H9 (cell line): ENCODE results near the gene OPN1SW. TPM values are rescaled to one million over a fixed set of nuclear protein-coding genes. Genes with fewer than 3 reads are reported as not detected.
A peak's percentile ranks its signal among the peaks of the same experiment; 100 is the strongest.

Source experiments
- DNase-seq: peaks from one replicate; pipeline ENCODE4 v3.0.0-alpha.2; 2017
- H2AFZ ChIP-seq: one replicate; pipeline ENCODE4 v1.6.1; 2013; ENCODE audit warnings: mild to moderate bottlenecking, low read length, control low read depth, moderate library complexity
- H2AK5ac ChIP-seq: 2 replicates; pipeline ENCODE4 v1.6.1; 2013; ENCODE audit warnings: low read length, control low read depth, mixed read lengths; ENCODE audit not compliant: insufficient read length
- H2BK120ac ChIP-seq: one replicate; pipeline ENCODE4 v1.6.1; 2013; ENCODE audit warnings: low read depth, mild to moderate bottlenecking, low read length, control low read depth, inconsistent platforms; ENCODE audit not compliant: poor library complexity, severe bottlenecking
- H2BK12ac ChIP-seq: 2 replicates; pipeline ENCODE4 v1.6.1; 2013; ENCODE audit warnings: low read length, control low read depth, mixed read lengths, low read depth; ENCODE audit not compliant: insufficient read length
- H2BK15ac ChIP-seq: 2 replicates; pipeline ENCODE4 v1.6.1; 2013; ENCODE audit warnings: low read depth, low read length, control low read depth
- H2BK20ac ChIP-seq: one replicate; pipeline ENCODE4 v1.6.1; 2013; ENCODE audit warnings: low read depth, mild to moderate bottlenecking, low read length, control low read depth, inconsistent platforms; ENCODE audit not compliant: poor library complexity, severe bottlenecking
- H2BK5ac ChIP-seq: 2 replicates; pipeline ENCODE4 v1.6.1; 2013; ENCODE audit warnings: low read length, control low read depth, mixed read lengths; ENCODE audit not compliant: insufficient read length
- H3K14ac ChIP-seq: 2 replicates; pipeline ENCODE4 v1.6.1; 2013; ENCODE audit warnings: low read length, control low read depth; ENCODE audit not compliant: insufficient read depth
- H3K18ac ChIP-seq: 2 replicates; pipeline ENCODE4 v1.6.1; 2013; ENCODE audit warnings: low read depth, mild to moderate bottlenecking, mixed read lengths, low read length, control low read depth; ENCODE audit not compliant: insufficient read length
- H3K23ac ChIP-seq: 2 replicates; pipeline ENCODE4 v1.6.1; 2013; ENCODE audit warnings: low read length, control low read depth, mixed read lengths, low read depth; ENCODE audit not compliant: insufficient read length
- H3K23me2 ChIP-seq: 2 replicates; pipeline ENCODE4 v1.6.1; 2013; ENCODE audit warnings: low read depth, mild to moderate bottlenecking, mixed read lengths, low read length, control low read depth; ENCODE audit not compliant: insufficient read length, poor library complexity, severe bottlenecking
- H3K27ac ChIP-seq: 2 replicates; pipeline ENCODE4 v1.5.1; 2013; ENCODE audit warnings: low read length, control low read depth, mixed read lengths, low read depth; ENCODE audit not compliant: insufficient read length
- H3K27me3 ChIP-seq: 2 replicates; pipeline ENCODE4 v1.6.1; 2013; ENCODE audit warnings: low read length, control low read depth, inconsistent platforms; ENCODE audit not compliant: insufficient read depth
- H3K4ac ChIP-seq: 2 replicates; pipeline ENCODE4 v1.6.1; 2013; ENCODE audit warnings: low read depth, mild to moderate bottlenecking, control low read depth, inconsistent platforms, low read length, moderate library complexity
- H3K4me1 ChIP-seq: 2 replicates; pipeline ENCODE4 v1.6.1; 2013; ENCODE audit warnings: low read length, control low read depth, inconsistent platforms; ENCODE audit not compliant: insufficient read depth
- H3K4me2 ChIP-seq: 2 replicates; pipeline ENCODE4 v1.6.1; 2013; ENCODE audit warnings: low read length, control low read depth, mixed read lengths; ENCODE audit not compliant: insufficient read length, insufficient read depth
- H3K56ac ChIP-seq: 2 replicates; pipeline ENCODE4 v1.6.1; 2013; ENCODE audit warnings: low read depth, mild to moderate bottlenecking, mixed read lengths, low read length, control low read depth; ENCODE audit not compliant: insufficient read length
- H3K79me1 ChIP-seq: 2 replicates; pipeline ENCODE4 v1.6.1; 2013; ENCODE audit warnings: low read depth, mild to moderate bottlenecking, moderate library complexity, low read length, control low read depth, inconsistent platforms; ENCODE audit not compliant: insufficient read depth, poor library complexity, severe bottlenecking
- H3K79me2 ChIP-seq: 2 replicates; pipeline ENCODE4 v1.6.1; 2013; ENCODE audit warnings: low read length, control low read depth, inconsistent platforms; ENCODE audit not compliant: insufficient read depth
- H3K9ac ChIP-seq: 2 replicates; pipeline ENCODE4 v1.6.1; 2013; ENCODE audit warnings: low read length, control low read depth, mixed read lengths; ENCODE audit not compliant: insufficient read length; ENCODE audit errors: extremely low read depth
- H3K9me3 ChIP-seq: one replicate; pipeline ENCODE4 v1.6.1; 2013; ENCODE audit warnings: low read depth, low read length, inconsistent platforms; ENCODE audit not compliant: control insufficient read depth
- H3T11ph ChIP-seq: one replicate; pipeline ENCODE4 v1.6.1; 2013; ENCODE audit warnings: mild to moderate bottlenecking, low read length, control low read depth, inconsistent platforms
- H4K20me1 ChIP-seq: one replicate; pipeline ENCODE4 v1.6.1; 2013; ENCODE audit not compliant: control insufficient read depth, insufficient read length, insufficient read depth
- H4K5ac ChIP-seq: 2 replicates; pipeline ENCODE4 v1.6.1; 2013; ENCODE audit warnings: low read depth, mild to moderate bottlenecking, mixed read lengths, low read length, control low read depth; ENCODE audit not compliant: insufficient read length
- H4K8ac ChIP-seq: replicated peaks from 2 replicates; pipeline ENCODE4 v1.6.1; 2013; ENCODE audit warnings: low read length, control low read depth, mixed read lengths, low read depth; ENCODE audit not compliant: insufficient read length
- H4K91ac ChIP-seq: 2 replicates; pipeline ENCODE4 v1.6.1; 2013; ENCODE audit warnings: low read depth, mild to moderate bottlenecking, moderate library complexity, mixed read lengths, low read length, control low read depth; ENCODE audit not compliant: insufficient read length
- H3K27ac Mint-ChIP-seq, 3 experiments: 2 replicates in 2 of 3; 3 replicates in 1 of 3; pipeline ENCODE4 v1.8.0; 2020 to 2021; ENCODE audit warnings: mixed read lengths in 3 of 3, mild to moderate bottlenecking in 1 of 3, moderate library complexity in 1 of 3
- H3K27me3 Mint-ChIP-seq: 2 replicates; pipeline ENCODE4 v1.8.0; 2021; ENCODE audit warnings: low read depth, mild to moderate bottlenecking, moderate library complexity, mixed read lengths
- H3K36me3 Mint-ChIP-seq, 3 experiments: 2 replicates in 2 of 3; 3 replicates in 1 of 3; pipeline ENCODE4 v1.8.0; 2020 to 2021; ENCODE audit warnings: low read depth in 3 of 3, mixed read lengths in 3 of 3; ENCODE audit not compliant: insufficient read depth in 1 of 3
- H3K4me1 Mint-ChIP-seq, 2 experiments: 2 replicates each; pipeline ENCODE4 v1.8.0; 2020; ENCODE audit warnings: mixed read lengths in 2 of 2
- H3K4me3 Mint-ChIP-seq, 2 experiments: 2 replicates in 1 of 2; 3 replicates in 1 of 2; pipeline ENCODE4 v1.8.0; 2020 to 2021; ENCODE audit warnings: mild to moderate bottlenecking in 2 of 2, mixed read lengths in 2 of 2, moderate library complexity in 1 of 2
- H3K9me3 Mint-ChIP-seq, 2 experiments: 2 replicates in 1 of 2; 3 replicates in 1 of 2; pipeline ENCODE4 v1.8.0; 2020; ENCODE audit warnings: mild to moderate bottlenecking in 2 of 2, mixed read lengths in 2 of 2, moderate library complexity in 1 of 2
- WGBS: extraction: QIAGEN DNeasy Blood & Tissue Kit; methylation state at CpG from one replicate; pipeline ENCODE4 v1.1.7; 2013; ENCODE audit warnings: missing lambda C conversion rate, low lambda C conversion rate, mixed read lengths; ENCODE audit not compliant: insufficient read length; ENCODE audit errors: extremely low coverage; 5-methylcytosine and 5-hydroxymethylcytosine counted together
- total RNA-seq: library from RNA; stranded (reverse); gene quantifications from 2 replicates; pipeline ENCODE4 v1.2.1, GENCODE V29; 2021
- TF ChIP-seq, protein P1 (sequence below): fragments of 200-600 bp; sonication (generic); conservative IDR thresholded peaks from 3 replicates; pipeline ENCODE4 v1.8.0; 2021; ENCODE audit warnings: antibody characterized with exemption, mild to moderate bottlenecking

The OPN1SW gene
- total RNA-seq, 1 experiment from 2014 or later = not detected

DNA sequence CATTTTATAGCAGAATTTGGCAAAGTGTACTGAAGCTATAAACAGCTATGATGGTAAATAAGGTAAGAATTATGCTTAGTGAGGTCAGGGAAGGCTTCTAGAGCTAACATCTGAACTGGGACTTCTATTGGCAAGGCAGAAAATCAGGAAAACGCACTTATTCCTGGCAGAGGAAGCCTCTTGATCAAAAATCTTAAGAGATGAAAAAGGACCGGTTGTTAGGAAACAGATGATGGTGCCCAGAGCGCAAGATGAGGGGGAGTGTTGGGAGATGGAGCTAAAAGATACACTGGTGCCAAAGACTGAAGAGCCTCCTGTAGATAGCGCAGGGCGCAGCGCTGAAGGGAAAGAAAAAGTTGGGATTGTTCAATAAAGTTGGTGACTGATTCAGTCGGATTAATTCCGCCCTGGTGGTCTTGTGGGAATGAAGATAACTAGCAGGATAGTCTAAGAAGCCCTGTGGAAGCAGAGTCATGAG lies 37.0 kb downstream of the OPN1SW start:
- Histone ChIP-seq H3K14ac (peak overlapping the region; percentile 62; the same call in 1 of the 2 replicates), H2BK120ac (no peak overlapping the region), H3K27me3 (no peaks in the 10 kb centered on the region), H3K27ac (no peak overlapping the region), H2BK15ac (no peak overlapping the region), H3K79me1 (peaks cover 3% of the 10 kb centered on the region), H4K20me1 (no peaks in the 10 kb centered on the region), H4K91ac (no peak overlapping the region), H2BK12ac (no peak overlapping the region), H2AK5ac (no peak overlapping the region), H3K23me2 (peaks cover 8% of the 10 kb centered on the region), H3K56ac (no peak overlapping the region), H3K4me1 (no peaks in the 10 kb centered on the region; the same call in 1 of the 2 replicates), H4K8ac (no peak overlapping the region), H3K18ac (peak overlapping the region; percentile 66), H3K23ac (no peak overlapping the region), H3K4me2 (peak overlapping the region; percentile 59), H3K4ac (no peak overlapping the region), H2AFZ (no peak overlapping the region), H2BK5ac (no peak overlapping the region), H3T11ph (no peak overlapping the region), H3K9me3 (no peaks in the 10 kb centered on the region), H3K79me2 (peaks cover 32% of the 10 kb centered on the region), H3K9ac (peak overlapping the region; percentile 54), H4K5ac (no peak overlapping the region), H2BK20ac (no peak overlapping the region)
- WGBS = no CpG with 5 or more reads among the region's 8 CpGs
- Mint-ChIP-seq H3K27ac (peak overlapping the region; percentile 81 to 92 (median 83)), H3K36me3 (no peaks in the 10 kb centered on the region; a peak in 1 of 7 replicates), H3K4me1 (peaks cover 23 to 30% of the 10 kb centered on the region in 2 experiments), H3K4me3 (peak overlapping the region; percentile 93 to 97), H3K27me3 (peaks cover 7% of the 10 kb centered on the region), H3K9me3 (no peaks in the 10 kb centered on the region)
- no peak for DNase-seq
- TF ChIP-seq, protein P1, sequence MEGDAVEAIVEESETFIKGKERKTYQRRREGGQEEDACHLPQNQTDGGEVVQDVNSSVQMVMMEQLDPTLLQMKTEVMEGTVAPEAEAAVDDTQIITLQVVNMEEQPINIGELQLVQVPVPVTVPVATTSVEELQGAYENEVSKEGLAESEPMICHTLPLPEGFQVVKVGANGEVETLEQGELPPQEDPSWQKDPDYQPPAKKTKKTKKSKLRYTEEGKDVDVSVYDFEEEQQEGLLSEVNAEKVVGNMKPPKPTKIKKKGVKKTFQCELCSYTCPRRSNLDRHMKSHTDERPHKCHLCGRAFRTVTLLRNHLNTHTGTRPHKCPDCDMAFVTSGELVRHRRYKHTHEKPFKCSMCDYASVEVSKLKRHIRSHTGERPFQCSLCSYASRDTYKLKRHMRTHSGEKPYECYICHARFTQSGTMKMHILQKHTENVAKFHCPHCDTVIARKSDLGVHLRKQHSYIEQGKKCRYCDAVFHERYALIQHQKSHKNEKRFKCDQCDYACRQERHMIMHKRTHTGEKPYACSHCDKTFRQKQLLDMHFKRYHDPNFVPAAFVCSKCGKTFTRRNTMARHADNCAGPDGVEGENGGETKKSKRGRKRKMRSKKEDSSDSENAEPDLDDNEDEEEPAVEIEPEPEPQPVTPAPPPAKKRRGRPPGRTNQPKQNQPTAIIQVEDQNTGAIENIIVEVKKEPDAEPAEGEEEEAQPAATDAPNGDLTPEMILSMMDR = no peak
